Stimulated activated CD8-positive, alpha-beta memory T cell treated with anti-CD3 and anti-CD28 coated beads, Interleukin-12 subunit alpha, Interleukin-12 subunit beta, amount 100 ng/mL, for 24 hours (primary cell): Measurements from ENCODE around the gene EVPLL.
"Not testable (repeated sequence)": the region's sequence is repeated elsewhere in the genome, so short reads cannot be mapped to it uniquely, and the experiment has no call there.

Source experiments
- DNase-seq: peaks from one replicate; pipeline ENCODE4 v3.0.0-alpha.2; 2020; ENCODE audit errors: extremely low read depth

EVPLL gene

GRCh38 chr17:18379246-18380146, 1.9 kb downstream of the EVPLL start:
- no peak for DNase-seq

GRCh38 chr17:18380471-18381157, 3.0 kb downstream of the EVPLL start:
- DNase-seq: no peak

- no peak for DNase-seq
Measured at GRCh38 chr17:18381158-18381952, 3.8 kb downstream of the EVPLL start.

- DNase-seq: no peak
Measured at GRCh38 chr17:18381953-18382245, 4.3 kb downstream of the EVPLL start.

GRCh38 chr17:18382441-18383078, 5.0 kb downstream of the EVPLL start:
- DNase-seq: no peak

- not testable (repeated sequence) for DNase-seq
Measured at GRCh38 chr17:18383079-18383481, 5.5 kb downstream of the EVPLL start.

- not testable (repeated sequence) for DNase-seq
Measured at GRCh38 chr17:18384271-18384670, 6.7 kb downstream of the EVPLL start.

GRCh38 chr17:18387583-18387982, 10.0 kb downstream of the EVPLL start:
- DNase-seq: not testable (repeated sequence)

- not testable (repeated sequence) for DNase-seq
Measured at GRCh38 chr17:18388266-18388665, 10.7 kb downstream of the EVPLL start.

GRCh38 chr17:18388728-18389127, 11.2 kb downstream of the EVPLL start:
- not testable (repeated sequence) for DNase-seq

GRCh38 chr17:18401872-18402590, 24.5 kb downstream of the EVPLL start:
- DNase-seq: not testable (repeated sequence)

- DNase-seq: not testable (repeated sequence)
Measured at GRCh38 chr17:18403166-18403565, 25.6 kb downstream of the EVPLL start.

GRCh38 chr17:18403604-18404003, 26.0 kb downstream of the EVPLL start:
- not testable (repeated sequence) for DNase-seq

- DNase-seq: not testable (repeated sequence)
Measured at GRCh38 chr17:18408906-18409305, 31.3 kb downstream of the EVPLL start.

GRCh38 chr17:18409321-18409720, 31.7 kb downstream of the EVPLL start:
- DNase-seq: not testable (repeated sequence)

- DNase-seq: not testable (repeated sequence)
Measured at GRCh38 chr17:18410736-18411135, 33.2 kb downstream of the EVPLL start.

GRCh38 chr17:18411377-18411864, 33.8 kb downstream of the EVPLL start:
- not testable (repeated sequence) for DNase-seq

- DNase-seq: not testable (repeated sequence)
Measured at GRCh38 chr17:18412001-18412538, 34.5 kb downstream of the EVPLL start.

GRCh38 chr17:18421521-18421920, 43.9 kb downstream of the EVPLL start:
- not testable (repeated sequence) for DNase-seq

- not testable (repeated sequence) for DNase-seq
Measured at GRCh38 chr17:18422464-18422863, 44.9 kb downstream of the EVPLL start.
